Esophagus squamous epithelium (tissue), 4 donors: ENCODE data around the gene CABP2.

ENCODE experiments used
- CTCF ChIP-seq, 6 experiments: fragments of 450-650 bp in 4 of 6; fragments of 200-600 bp in 2 of 6; sonication (generic) in 2 of 6; IDR thresholded peaks; one replicate each; pipeline ENCODE4 v1.5.1; 2016 to 2019; ENCODE audit warnings: antibody characterized with exemption in 6 of 6, mild to moderate bottlenecking in 4 of 6, moderate library complexity in 4 of 6
- POLR2A ChIP-seq, 4 donors: fragments of 450-650 bp; IDR thresholded peaks; one replicate each; pipeline ENCODE4 v1.6.1; 2017; ENCODE audit warnings: antibody characterized with exemption in 4 of 4, mild to moderate bottlenecking in 4 of 4, moderate library complexity in 3 of 4

- TF ChIP-seq POLR2A (IDR thresholded peaks at IDR 0.05) (no peak), CTCF (IDR thresholded peaks at IDR 0.05) (no peak)
Measured at GRCh38 chr11:67503119-67504004, 19.9 kb downstream of the CABP2 start.
